Stomach (tissue), 4 donors: ENCODE measurements around the gene CD40.

Experiments
- CTCF ChIP-seq, 7 experiments: fragments of 450-650 bp in 4 of 7; fragments of 200-600 bp in 3 of 7; sonication (generic) in 3 of 7; IDR thresholded peaks; one replicate each; pipeline ENCODE4 v1.5.1; 2016 to 2019; ENCODE audit warnings: antibody characterized with exemption in 7 of 7, control low read depth in 2 of 7, mild to moderate bottlenecking in 1 of 7
- POLR2AphosphoS5 ChIP-seq, 3 donors: sonication (generic); formaldehyde crosslinking; IDR thresholded peaks; one replicate each; pipeline ENCODE4 v1.6.1; 2016; ENCODE audit warnings: antibody characterized with exemption in 3 of 3

GRCh38 chr20:46093531-46093930, 24.6 kb upstream of the CD40 start:
- TF ChIP-seq CTCF (IDR thresholded peaks at IDR 0.05) (no peak), POLR2AphosphoS5 (IDR thresholded peaks at IDR 0.05) (no peak)
